HCT116 (cell line): ENCODE measurements around the gene FAM120A. TPM values are rescaled to one million over a fixed set of nuclear protein-coding genes. Genes with fewer than 3 reads are reported as not detected.

Source experiments
- ATAC-seq: fragments of 200-7000 bp; cut with Tn5 transposase; 2 replicates; pipeline ENCODE4 v1.9.1; 2020; ENCODE audit warnings: mild to moderate bottlenecking, moderate library complexity
- BruUV-seq: library from RNA; stranded (reverse); fragments of 400-500 nt; replicated peaks from 2 replicates; lab custom pipeline; 2021; lab: Mats Ljungman, UMichigan
- CTCF ChIA-PET: fragments of 300-600 bp; sonication (Branson Sonifier 250); formaldehyde crosslinking; loops from one replicate; lab custom pipeline; 2021; ENCODE audit warnings: antibody characterized with exemption; lab: Charles Lee
- POLR2A ChIA-PET: fragments of 300-600, 350-600 bp; sonication (Branson Sonifier 250); formaldehyde crosslinking; loops from one replicate; lab custom pipeline; 2021; ENCODE audit warnings: antibody characterized with exemption; lab: Charles Lee
- RAD21 ChIA-PET, 2 experiments: fragments of 300-600 bp; sonication (Branson Sonifier 250); formaldehyde crosslinking; loops; one replicate each; lab custom pipeline; 2023; ENCODE audit warnings: low total read pairs in 2 of 2; ENCODE audit not compliant: uncharacterized antibody in 2 of 2, unreplicated experiment in 2 of 2, low non-redundant PET in 1 of 2; lab: Charles Lee
- DNase-seq: peaks from one replicate; pipeline ENCODE4 v3.0.0-alpha.2; 2010; ENCODE audit warnings: low read depth, low spot score
- H2AFZ ChIP-seq: fragments of 200-600 bp; shearing (Covaris generic), sonication (generic); 2 replicates; pipeline ENCODE4 v1.6.1; 2017; ENCODE audit warnings: low read depth, mixed run types, mixed read lengths, antibody characterized with exemption, low read length; ENCODE audit not compliant: poor library complexity, severe bottlenecking
- H3K27ac ChIP-seq: 2 replicates; pipeline ENCODE4 v1.5.1; 2012; ENCODE audit warnings: low read depth, low read length
- H3K27me3 ChIP-seq: fragments of 200-600 bp; sonication (generic); 2 replicates; pipeline ENCODE4 v1.6.1; 2016; ENCODE audit warnings: mixed run types, low read length, mixed read lengths; ENCODE audit not compliant: insufficient read depth
- H3K36me3 ChIP-seq, 2 experiments: fragments of 200-500 bp in 1 of 2; fragments of 200-600 bp in 1 of 2; sonication (Bioruptor generic) in 1 of 2; sonication (generic) in 1 of 2; 2 replicates each; pipeline versions ENCODE4 v1.5.1 to v1.6.1; 2014 to 2016; ENCODE audit warnings: low read length in 2 of 2, inconsistent platforms in 1 of 2, mixed read lengths in 1 of 2, mixed run types in 1 of 2; ENCODE audit not compliant: insufficient read depth in 2 of 2, control insufficient read depth in 1 of 2
- H3K4me1 ChIP-seq, 2 experiments: fragments of 200-600 bp in 1 of 2; sonication (generic) in 1 of 2; 2 replicates each; pipeline versions ENCODE4 v1.5.1 to v1.6.1; 2012 to 2017; ENCODE audit warnings: low read length in 2 of 2, inconsistent platforms in 1 of 2, mild to moderate bottlenecking in 1 of 2, mixed read lengths in 1 of 2, mixed run types in 1 of 2, moderate library complexity in 1 of 2; ENCODE audit not compliant: insufficient read depth in 2 of 2, control insufficient read depth in 1 of 2
- H3K4me2 ChIP-seq: fragments of 200-600 bp; sonication (generic); 2 replicates; pipeline ENCODE4 v1.6.1; 2017; ENCODE audit warnings: mixed run types, low read length, mixed read lengths
- H3K4me3 ChIP-seq, 2 experiments: fragments of 200-600 bp in 1 of 2; sonication (generic) in 1 of 2; replicated peaks in 1 of 2; 2 replicates each; pipeline ENCODE4 v1.5.1; 2011 to 2016; ENCODE audit warnings: low read length in 2 of 2, control low read depth in 1 of 2, low read depth in 1 of 2, mild to moderate bottlenecking in 1 of 2, mixed read lengths in 1 of 2, mixed run types in 1 of 2
- H3K79me2 ChIP-seq: fragments of 200-600 bp; sonication (generic); 2 replicates; pipeline ENCODE4 v1.6.1; 2017; ENCODE audit warnings: mild to moderate bottlenecking, mixed run types, low read length, moderate library complexity, mixed read lengths; ENCODE audit not compliant: insufficient read depth
- H3K9ac ChIP-seq: fragments of 200-600 bp; sonication (generic); 2 replicates; pipeline ENCODE4 v1.6.1; 2016; ENCODE audit warnings: low read length, mixed read lengths
- H3K9me2 ChIP-seq: fragments of 200-600 bp; sonication (generic), shearing (Covaris generic); 2 replicates; pipeline ENCODE4 v1.6.1; 2017; ENCODE audit warnings: mixed run types, mild to moderate bottlenecking, moderate library complexity; ENCODE audit not compliant: insufficient read depth
- H3K9me3 ChIP-seq, 2 experiments: fragments of 200-500 bp in 1 of 2; fragments of 200-600 bp in 1 of 2; sonication (Bioruptor generic) in 1 of 2; sonication (generic) in 1 of 2; 2 replicates each; pipeline ENCODE4 v1.6.1; 2014 to 2017; ENCODE audit warnings: low read length in 2 of 2, mixed read lengths in 2 of 2, inconsistent platforms in 1 of 2, low read depth in 1 of 2, mild to moderate bottlenecking in 1 of 2, mixed run types in 1 of 2, moderate library complexity in 1 of 2; ENCODE audit not compliant: control insufficient read depth in 1 of 2, insufficient read depth in 1 of 2
- H4K20me1 ChIP-seq: fragments of 200-600 bp; sonication (generic), shearing (Covaris generic); 2 replicates; pipeline ENCODE4 v1.6.1; 2017; ENCODE audit warnings: mixed run types, mild to moderate bottlenecking, moderate library complexity; ENCODE audit not compliant: insufficient read depth
- CBX3 ChIP-seq: IDR thresholded peaks from 2 replicates; pipeline ENCODE4 v1.6.1; 2012; ENCODE audit warnings: low read depth
- CEBPB ChIP-seq: IDR thresholded peaks from 2 replicates; pipeline ENCODE4 v1.6.1; 2012; ENCODE audit warnings: low read depth
- ELF1 ChIP-seq: IDR thresholded peaks from 2 replicates; pipeline ENCODE4 v1.6.1; 2012; ENCODE audit warnings: low read depth, borderline replicate concordance
- EZH2 ChIP-seq: fragments of 200-600 bp; sonication (generic); IDR thresholded peaks from 2 replicates; pipeline ENCODE4 v1.6.1; 2017; ENCODE audit warnings: antibody characterized with exemption, mixed run types
- EZH2phosphoT487 ChIP-seq: fragments of 200-600 bp; IDR thresholded peaks from 2 replicates; pipeline ENCODE4 v1.6.1; 2018; ENCODE audit warnings: antibody characterized with exemption, borderline replicate concordance
- FOSL1 ChIP-seq: IDR thresholded peaks from 2 replicates; pipeline ENCODE4 v1.6.1; 2012; ENCODE audit warnings: low read depth
- POLR2A ChIP-seq: IDR thresholded peaks from 2 replicates; pipeline ENCODE4 v1.7.0; 2011; ENCODE audit warnings: borderline replicate concordance; ENCODE audit not compliant: insufficient read depth, insufficient read length; ENCODE audit errors: extremely low read depth
- RAD21 ChIP-seq: IDR thresholded peaks from 2 replicates; pipeline ENCODE4 v1.6.1; 2012; ENCODE audit warnings: low read depth, mild to moderate bottlenecking
- SIN3A ChIP-seq: IDR thresholded peaks from 2 replicates; pipeline ENCODE4 v1.6.1; 2012; ENCODE audit warnings: low read depth
- SP1 ChIP-seq: IDR thresholded peaks from 2 replicates; pipeline ENCODE4 v1.6.1; 2012; ENCODE audit warnings: low read depth
- SRF ChIP-seq: IDR thresholded peaks from 2 replicates; pipeline ENCODE4 v1.6.1; 2012; ENCODE audit warnings: low read depth
- TCF7L2 ChIP-seq: IDR thresholded peaks from 2 replicates; pipeline ENCODE4 v1.7.0; 2011; ENCODE audit warnings: borderline replicate concordance, inconsistent platforms; ENCODE audit not compliant: insufficient read depth, insufficient read length; ENCODE audit errors: extremely low read depth
- YY1 ChIP-seq: IDR thresholded peaks from 2 replicates; pipeline ENCODE4 v1.6.1; 2011; ENCODE audit warnings: low read length, low read depth, moderate library complexity, mild to moderate bottlenecking; ENCODE audit not compliant: insufficient replicate concordance; ENCODE audit errors: extremely low read depth
- ZFX ChIP-seq: fragments of 450-650 bp; IDR thresholded peaks from 2 replicates; pipeline ENCODE4 v1.6.1; 2017
- ZNF274 ChIP-seq: fragments of 200-500 bp; sonication (Bioruptor generic); IDR thresholded peaks from 2 replicates; pipeline ENCODE4 v1.6.1; 2014; ENCODE audit warnings: mild to moderate bottlenecking, low read depth, low read length, inconsistent platforms
- intact Hi-C: fragments of 100-400 bp; cut with micrococcal nuclease; formaldehyde crosslinking; loops from 2 replicates; pipeline ENCODE4 v1.10.0; 2022
- total RNA-seq: library from RNA; stranded (reverse); gene quantifications from one replicate; pipeline ENCODE4 v1.2.1, GENCODE V29; 2021; ENCODE audit not compliant: unreplicated experiment
- TF ChIP-seq, protein P1 (sequence below): IDR thresholded peaks from 2 replicates; pipeline ENCODE4 v1.6.1; 2011; ENCODE audit warnings: mild to moderate bottlenecking, low read length, moderate library complexity; ENCODE audit not compliant: insufficient replicate concordance; ENCODE audit errors: extremely low read depth
- TF ChIP-seq, protein P2 (sequence below): IDR thresholded peaks from 2 replicates; pipeline ENCODE4 v1.6.1; 2012
- TF ChIP-seq, protein P3 (sequence below), 3 experiments: fragments of 200-600 bp in 1 of 3; sonication (generic) in 1 of 3; IDR thresholded peaks in 2 of 3; conservative IDR thresholded peaks in 1 of 3; 2 replicates each; pipeline ENCODE4 v1.5.1; 2012 to 2017; ENCODE audit warnings: low read depth in 2 of 3, low read length in 2 of 3, antibody characterized with exemption in 1 of 3, borderline replicate concordance in 1 of 3, control low read depth in 1 of 3, mild to moderate bottlenecking in 1 of 3, mixed read lengths in 1 of 3, mixed run types in 1 of 3, moderate library complexity in 1 of 3; ENCODE audit not compliant: insufficient read depth in 1 of 3

The FAM120A gene
- total RNA-seq, 1 experiment from 2014 or later, result 122 TPM

DNA sequence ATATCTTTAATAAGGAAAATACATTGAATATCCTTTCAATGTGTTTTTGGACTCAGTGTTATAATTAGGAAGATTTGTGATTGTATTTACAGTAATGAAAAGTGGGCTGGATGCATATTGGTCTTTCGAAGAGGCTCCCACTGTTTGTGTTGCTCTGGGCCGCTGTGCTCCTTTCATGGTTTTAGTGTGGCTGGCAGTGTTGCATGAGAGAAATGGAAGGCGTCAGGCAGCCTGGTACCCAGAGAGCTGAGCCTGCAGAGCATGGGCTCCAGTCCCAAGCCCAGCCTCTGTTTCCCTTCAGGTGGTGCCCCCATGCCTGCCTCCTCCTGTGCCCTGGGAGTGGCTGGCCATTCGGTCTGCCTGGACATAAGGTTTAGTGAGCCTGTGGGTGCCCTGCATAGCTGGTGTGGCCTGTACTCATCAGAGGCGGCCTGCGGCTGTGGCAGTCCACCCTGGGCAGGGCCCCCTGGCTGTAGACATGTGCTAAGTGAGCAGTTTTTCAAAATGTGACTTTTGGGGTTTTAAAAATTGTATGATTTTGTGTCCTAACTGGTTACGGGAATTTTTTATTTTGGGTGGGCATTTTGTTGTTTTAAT, 29.3 kb downstream of the FAM120A start:
- ATAC-seq (no peak), DNase-seq (no peak)
- Histone ChIP-seq H3K27ac (no peak overlapping the region), H4K20me1 (peaks cover 14% of the 10 kb centered on the region; the same call in 1 of the 2 replicates), H3K4me1 (no peaks in the 10 kb centered on the region), H3K9me2 (no peaks in the 10 kb centered on the region), H3K4me3 (no peak overlapping the region), H3K79me2 (peaks cover 95% of the 10 kb centered on the region), H3K36me3 (peaks cover 0 to 7% of the 10 kb centered on the region in 2 experiments; a peak in 2 of 4 replicates), H3K27me3 (no peaks in the 10 kb centered on the region), H3K4me2 (no peak overlapping the region), H3K9ac (no peak overlapping the region), H3K9me3 (no peaks in the 10 kb centered on the region), H2AFZ (no peak overlapping the region)
- intact Hi-C loops, result no loop called here
- POLR2A ChIA-PET, result no interaction called here
- RAD21 ChIA-PET, result no interaction called here
- CTCF ChIA-PET, result no interaction called here
- no TSS peak for BruUV-seq
- no peak for TF ChIP-seq SP1

DNA sequence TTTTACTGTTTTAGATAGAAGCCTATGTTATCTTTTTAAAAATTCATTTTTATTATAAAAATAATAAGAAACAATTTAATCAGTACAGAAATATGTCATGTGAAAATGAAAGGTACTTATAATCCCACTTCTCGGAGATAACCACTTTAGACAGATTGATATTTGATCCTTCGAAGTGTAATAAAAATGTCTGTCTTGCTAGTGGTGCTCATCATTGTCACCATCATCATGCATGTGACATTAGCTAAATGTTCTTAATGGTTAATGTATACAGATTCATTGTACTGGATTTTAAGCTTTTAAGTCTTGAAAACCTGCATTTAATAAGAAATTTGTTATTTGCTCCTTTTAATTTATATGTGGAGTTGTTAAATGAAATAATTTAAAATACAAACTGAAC, 32.0 kb downstream of the FAM120A start:
- ChIA-PET POLR2A (no interaction called here), RAD21 (no interaction called here), CTCF (no interaction called here)
- Histone ChIP-seq H3K9ac (no peak overlapping the region), H3K36me3 (0 out of 4 replicates have a peak, but pooled peaks cover 0 to 4% of the 10 kb centered on the region in 2 experiments), H2AFZ (no peak overlapping the region), H3K4me2 (no peak overlapping the region), H3K9me2 (no peaks in the 10 kb centered on the region), H3K27ac (no peak overlapping the region), H3K9me3 (no peaks in the 10 kb centered on the region), H4K20me1 (peaks cover 10% of the 10 kb centered on the region; the same call in 1 of the 2 replicates), H3K27me3 (no peaks in the 10 kb centered on the region), H3K4me3 (no peak overlapping the region), H3K4me1 (no peaks in the 10 kb centered on the region), H3K79me2 (peaks cover 95% of the 10 kb centered on the region)
- DNase-seq (no peak), ATAC-seq (no peak)
- TF ChIP-seq ELF1 (no peak), FOSL1 (no peak), SIN3A (no peak), ZNF274 (no peak), POLR2A (no peak), CBX3 (no peak), EZH2phosphoT487 (no peak), CEBPB (no peak), SRF (no peak), SP1 (no peak), EZH2 (no peak), YY1 (no peak), RAD21 (no peak), TCF7L2 (no peak), ZFX (no peak)
- TF ChIP-seq, protein P1, sequence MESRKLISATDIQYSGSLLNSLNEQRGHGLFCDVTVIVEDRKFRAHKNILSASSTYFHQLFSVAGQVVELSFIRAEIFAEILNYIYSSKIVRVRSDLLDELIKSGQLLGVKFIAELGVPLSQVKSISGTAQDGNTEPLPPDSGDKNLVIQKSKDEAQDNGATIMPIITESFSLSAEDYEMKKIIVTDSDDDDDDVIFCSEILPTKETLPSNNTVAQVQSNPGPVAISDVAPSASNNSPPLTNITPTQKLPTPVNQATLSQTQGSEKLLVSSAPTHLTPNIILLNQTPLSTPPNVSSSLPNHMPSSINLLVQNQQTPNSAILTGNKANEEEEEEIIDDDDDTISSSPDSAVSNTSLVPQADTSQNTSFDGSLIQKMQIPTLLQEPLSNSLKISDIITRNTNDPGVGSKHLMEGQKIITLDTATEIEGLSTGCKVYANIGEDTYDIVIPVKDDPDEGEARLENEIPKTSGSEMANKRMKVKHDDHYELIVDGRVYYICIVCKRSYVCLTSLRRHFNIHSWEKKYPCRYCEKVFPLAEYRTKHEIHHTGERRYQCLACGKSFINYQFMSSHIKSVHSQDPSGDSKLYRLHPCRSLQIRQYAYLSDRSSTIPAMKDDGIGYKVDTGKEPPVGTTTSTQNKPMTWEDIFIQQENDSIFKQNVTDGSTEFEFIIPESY, result no peak
- TF ChIP-seq, protein P2, sequence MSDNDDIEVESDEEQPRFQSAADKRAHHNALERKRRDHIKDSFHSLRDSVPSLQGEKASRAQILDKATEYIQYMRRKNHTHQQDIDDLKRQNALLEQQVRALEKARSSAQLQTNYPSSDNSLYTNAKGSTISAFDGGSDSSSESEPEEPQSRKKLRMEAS, result no peak
- TF ChIP-seq, protein P3, sequence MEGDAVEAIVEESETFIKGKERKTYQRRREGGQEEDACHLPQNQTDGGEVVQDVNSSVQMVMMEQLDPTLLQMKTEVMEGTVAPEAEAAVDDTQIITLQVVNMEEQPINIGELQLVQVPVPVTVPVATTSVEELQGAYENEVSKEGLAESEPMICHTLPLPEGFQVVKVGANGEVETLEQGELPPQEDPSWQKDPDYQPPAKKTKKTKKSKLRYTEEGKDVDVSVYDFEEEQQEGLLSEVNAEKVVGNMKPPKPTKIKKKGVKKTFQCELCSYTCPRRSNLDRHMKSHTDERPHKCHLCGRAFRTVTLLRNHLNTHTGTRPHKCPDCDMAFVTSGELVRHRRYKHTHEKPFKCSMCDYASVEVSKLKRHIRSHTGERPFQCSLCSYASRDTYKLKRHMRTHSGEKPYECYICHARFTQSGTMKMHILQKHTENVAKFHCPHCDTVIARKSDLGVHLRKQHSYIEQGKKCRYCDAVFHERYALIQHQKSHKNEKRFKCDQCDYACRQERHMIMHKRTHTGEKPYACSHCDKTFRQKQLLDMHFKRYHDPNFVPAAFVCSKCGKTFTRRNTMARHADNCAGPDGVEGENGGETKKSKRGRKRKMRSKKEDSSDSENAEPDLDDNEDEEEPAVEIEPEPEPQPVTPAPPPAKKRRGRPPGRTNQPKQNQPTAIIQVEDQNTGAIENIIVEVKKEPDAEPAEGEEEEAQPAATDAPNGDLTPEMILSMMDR (IDR thresholded peaks at IDR 0.05 in 2 of 3, conservative IDR thresholded peaks at IDR 0.05 in 1 of 3; ENCODE audit: borderline replicate concordance in 1 of 3, insufficient read depth in 1 of 3, low read depth in 2 of 3, low read length in 2 of 3), result no peak
- no TSS peak for BruUV-seq
- intact Hi-C loops, result no loop called here
